GM21367 (cell line): Measurements from ENCODE around the gene TDRD9.
"Not testable (repeated sequence)": the region's sequence is repeated elsewhere in the genome, so short reads cannot be mapped to it uniquely, and the experiment has no call there.

Experiments
- ATAC-seq: cut with Tn5 transposase; IDR thresholded peaks from one replicate; pipeline ENCODE4 v1.9.1; 2021; ENCODE audit not compliant: unreplicated experiment

The TDRD9 gene, protein sequence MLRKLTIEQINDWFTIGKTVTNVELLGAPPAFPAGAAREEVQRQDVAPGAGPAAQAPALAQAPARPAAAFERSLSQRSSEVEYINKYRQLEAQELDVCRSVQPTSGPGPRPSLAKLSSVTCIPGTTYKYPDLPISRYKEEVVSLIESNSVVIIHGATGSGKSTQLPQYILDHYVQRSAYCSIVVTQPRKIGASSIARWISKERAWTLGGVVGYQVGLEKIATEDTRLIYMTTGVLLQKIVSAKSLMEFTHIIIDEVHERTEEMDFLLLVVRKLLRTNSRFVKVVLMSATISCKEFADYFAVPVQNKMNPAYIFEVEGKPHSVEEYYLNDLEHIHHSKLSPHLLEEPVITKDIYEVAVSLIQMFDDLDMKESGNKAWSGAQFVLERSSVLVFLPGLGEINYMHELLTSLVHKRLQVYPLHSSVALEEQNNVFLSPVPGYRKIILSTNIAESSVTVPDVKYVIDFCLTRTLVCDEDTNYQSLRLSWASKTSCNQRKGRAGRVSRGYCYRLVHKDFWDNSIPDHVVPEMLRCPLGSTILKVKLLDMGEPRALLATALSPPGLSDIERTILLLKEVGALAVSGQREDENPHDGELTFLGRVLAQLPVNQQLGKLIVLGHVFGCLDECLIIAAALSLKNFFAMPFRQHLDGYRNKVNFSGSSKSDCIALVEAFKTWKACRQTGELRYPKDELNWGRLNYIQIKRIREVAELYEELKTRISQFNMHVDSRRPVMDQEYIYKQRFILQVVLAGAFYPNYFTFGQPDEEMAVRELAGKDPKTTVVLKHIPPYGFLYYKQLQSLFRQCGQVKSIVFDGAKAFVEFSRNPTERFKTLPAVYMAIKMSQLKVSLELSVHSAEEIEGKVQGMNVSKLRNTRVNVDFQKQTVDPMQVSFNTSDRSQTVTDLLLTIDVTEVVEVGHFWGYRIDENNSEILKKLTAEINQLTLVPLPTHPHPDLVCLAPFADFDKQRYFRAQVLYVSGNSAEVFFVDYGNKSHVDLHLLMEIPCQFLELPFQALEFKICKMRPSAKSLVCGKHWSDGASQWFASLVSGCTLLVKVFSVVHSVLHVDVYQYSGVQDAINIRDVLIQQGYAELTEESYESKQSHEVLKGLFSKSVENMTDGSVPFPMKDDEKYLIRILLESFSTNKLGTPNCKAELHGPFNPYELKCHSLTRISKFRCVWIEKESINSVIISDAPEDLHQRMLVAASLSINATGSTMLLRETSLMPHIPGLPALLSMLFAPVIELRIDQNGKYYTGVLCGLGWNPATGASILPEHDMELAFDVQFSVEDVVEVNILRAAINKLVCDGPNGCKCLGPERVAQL (N-terminal part only)

GRCh38 chr14:103928011-103928890 is at the start of gene TDRD9:
Gene TDRD9, plus strand, starts transcription at chr14:103928456. Its CDS starts 54 bp downstream, at chr14:103928510.
- ATAC-seq, result no peak

DNA sequence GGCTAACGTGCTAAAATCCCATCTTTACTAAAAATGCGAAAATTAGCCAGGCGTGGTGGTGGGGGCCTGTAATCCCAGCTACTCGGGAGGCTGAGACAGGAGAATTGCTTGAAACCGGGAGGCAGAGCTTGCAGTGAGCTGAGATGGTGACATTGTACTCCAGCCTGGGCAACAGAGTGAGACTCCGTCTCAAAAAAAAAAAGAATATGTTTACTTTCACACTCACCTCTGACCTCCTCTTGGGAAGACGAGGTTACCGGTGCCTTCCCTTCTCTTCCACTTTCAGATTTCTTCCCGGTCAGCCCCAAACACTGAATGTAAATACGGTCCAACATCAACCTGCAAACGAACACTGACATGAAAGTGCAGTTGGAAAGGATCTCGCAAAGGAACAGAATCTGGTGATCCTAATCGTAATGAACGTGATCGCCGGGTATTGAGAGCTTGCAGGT is 49.1 kb upstream of the TDRD9 start:
- ATAC-seq, result no peak

DNA sequence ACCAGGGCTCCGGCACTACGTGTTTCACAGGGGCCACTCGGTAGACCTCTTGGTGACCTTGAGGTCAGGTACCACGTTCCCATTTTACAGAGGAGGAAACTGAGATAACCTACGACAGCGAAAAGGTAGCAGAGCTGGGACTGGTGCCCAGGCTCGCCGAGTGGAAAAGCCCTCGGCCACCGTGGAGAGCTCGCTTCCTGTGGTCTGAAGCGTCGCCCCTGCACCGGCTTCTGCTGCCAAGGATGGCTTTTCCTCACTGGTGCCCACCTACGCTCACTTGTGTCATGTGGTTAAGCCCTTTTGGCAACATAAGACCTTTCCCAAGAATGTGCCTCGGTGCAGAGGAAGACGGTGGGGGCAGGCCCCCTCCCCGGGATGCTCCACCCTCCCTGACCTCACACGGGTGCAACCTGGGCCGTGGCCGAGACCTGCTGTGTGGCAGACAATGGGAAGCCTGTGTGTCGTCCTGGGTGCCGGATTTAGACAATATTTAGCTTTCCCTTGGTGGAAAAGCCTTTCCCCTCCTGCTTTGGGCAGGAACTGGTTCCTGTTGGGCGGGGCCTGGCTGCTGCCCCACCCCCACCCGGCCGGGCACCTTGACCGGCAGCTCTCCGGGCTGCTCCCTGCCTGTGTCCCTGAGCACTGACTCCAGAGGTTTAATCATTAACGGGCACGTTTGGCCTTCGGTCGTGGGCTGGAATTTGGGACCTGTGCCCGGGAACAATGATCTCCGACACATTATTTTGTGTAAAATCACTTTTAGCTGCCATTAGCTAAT is 48.5 kb upstream of the TDRD9 start:
- no peak for ATAC-seq

GRCh38 chr14:103880348-103881267 is 47.6 kb upstream of the TDRD9 start:
- ATAC-seq, result no peak

- no peak for ATAC-seq
Measured at GRCh38 chr14:103881268-103882201, 46.7 kb upstream of the TDRD9 start.

DNA sequence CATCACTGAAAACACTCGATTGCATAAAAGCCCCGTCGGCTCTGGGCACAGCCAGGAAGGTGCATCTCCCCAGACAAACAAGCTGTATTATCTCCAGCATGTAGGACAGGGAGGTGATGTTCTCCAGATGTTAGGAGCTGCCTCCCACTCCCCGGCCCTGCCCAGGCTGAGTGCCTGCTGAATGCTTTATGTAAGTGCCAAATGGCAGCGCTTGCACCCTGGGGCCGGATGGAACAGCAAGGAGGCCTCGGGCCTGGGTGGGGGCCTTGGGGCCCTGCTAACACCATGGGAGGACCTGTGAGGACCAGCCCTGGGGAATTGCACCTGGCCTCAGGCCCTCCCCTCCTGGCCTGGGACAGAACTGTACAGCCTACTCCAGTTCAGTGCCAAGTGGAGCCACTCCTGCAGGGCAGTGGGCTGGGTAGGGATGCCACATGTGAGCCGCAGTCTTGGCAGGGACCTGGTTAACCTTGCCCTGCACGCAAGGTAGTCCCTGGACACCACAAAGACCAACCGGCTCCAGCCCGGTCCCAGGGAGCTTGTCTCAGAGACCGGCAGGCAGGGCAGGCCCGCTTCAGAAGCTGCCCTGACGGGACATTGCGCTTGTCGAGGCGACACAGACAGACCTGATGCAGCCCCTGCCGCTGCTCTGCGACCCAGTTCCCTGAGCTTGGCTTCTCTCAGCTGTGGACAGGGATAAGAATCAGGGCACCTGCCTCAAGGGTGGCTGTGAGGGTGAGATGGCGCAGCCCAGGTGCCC is 45.6 kb upstream of the TDRD9 start:
- no peak for ATAC-seq

- no peak for ATAC-seq
Measured at GRCh38 chr14:103883263-103883523, 45.1 kb upstream of the TDRD9 start.

DNA sequence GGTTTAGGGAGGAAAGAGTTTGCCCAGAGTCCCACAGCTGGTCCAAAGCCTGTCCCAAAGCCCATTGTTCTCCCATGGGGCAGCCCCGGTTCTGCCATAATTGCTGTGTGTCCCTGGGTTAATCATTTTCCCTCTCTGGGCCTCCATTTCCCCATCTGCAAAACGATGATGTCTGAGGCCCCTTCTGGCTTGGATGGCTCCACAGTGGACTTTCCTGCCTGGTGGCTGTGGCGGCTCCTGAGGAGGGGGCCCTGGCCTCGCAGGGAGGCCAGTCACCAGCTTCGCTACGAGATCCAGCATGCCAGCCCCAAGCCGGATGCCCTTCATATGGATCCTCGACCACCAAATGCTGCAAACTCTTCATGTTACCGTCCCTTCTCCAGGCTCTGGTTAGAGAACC is 43.4 kb upstream of the TDRD9 start:
- ATAC-seq, result no peak

DNA sequence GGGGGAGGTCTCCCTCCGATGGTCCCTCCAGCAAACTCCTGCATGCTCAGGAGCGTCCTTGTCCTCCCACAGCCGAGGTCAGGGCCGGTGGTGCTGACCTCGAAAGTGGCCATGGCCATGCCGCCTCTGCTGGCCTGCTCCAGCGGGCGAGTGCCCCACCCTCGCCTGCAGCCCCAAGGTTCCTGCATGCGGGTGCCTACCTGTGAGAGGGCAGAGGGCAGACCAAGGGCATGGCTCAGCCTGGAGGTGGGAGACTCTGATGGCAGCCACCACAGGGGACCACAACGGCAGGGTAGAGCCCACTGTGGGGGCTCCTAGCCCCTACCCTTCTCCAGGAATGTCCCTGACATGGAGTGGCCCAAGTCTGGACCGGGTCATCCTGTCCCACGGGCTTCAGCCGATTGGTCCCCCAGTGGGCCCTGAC is 42.7 kb upstream of the TDRD9 start:
- no peak for ATAC-seq

- no peak for ATAC-seq
Measured at GRCh38 chr14:103886304-103887169, 41.7 kb upstream of the TDRD9 start.

GRCh38 chr14:103887170-103887501 is 41.1 kb upstream of the TDRD9 start:
- no peak for ATAC-seq

GRCh38 chr14:103887557-103888115 is 40.6 kb upstream of the TDRD9 start:
- ATAC-seq, result no peak

DNA sequence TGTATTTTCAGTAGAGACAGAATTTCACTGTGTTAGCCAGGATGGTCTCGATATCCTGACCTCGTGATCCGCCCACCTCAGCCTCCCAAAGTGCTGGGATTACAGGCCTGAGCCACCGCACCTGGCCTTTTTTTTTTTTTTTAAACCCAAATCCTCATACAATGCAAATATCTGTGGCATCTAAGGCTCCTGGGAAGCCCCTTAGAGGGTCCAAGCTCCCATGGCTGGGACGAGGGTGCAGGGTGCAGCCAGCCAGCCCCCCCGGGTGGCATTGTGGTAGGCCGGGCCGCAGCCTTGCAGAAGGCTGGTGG is 39.3 kb upstream of the TDRD9 start:
- ATAC-seq, result not testable (repeated sequence)

- no peak for ATAC-seq
Measured at GRCh38 chr14:103889313-103890051, 38.8 kb upstream of the TDRD9 start.

- no peak for ATAC-seq
Measured at GRCh38 chr14:103890052-103890371, 38.2 kb upstream of the TDRD9 start.
